ENCODE measurements around the gene SMG5.

DNA sequence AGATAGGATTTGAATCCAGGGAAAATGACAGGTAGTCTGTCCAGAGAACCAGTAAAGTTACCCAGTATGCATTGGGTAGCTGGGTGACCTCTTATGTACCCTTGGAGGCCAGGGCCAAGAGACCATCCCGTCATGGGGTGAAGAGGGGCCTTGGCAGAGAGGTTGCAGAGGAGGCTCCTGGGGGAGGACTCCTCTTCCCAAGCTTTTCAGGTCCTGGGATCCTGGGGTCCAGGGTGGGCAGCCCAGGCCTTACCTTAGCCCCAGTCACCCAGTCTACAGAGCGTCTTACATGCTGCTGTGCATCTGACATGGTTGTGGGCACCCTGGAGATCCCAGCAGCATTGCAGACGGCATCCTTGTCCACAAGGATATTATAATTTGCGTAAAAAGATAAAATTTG lies 55.8 kb downstream of the SMG5 start:
- TF ChIP-seq, protein P1, sequence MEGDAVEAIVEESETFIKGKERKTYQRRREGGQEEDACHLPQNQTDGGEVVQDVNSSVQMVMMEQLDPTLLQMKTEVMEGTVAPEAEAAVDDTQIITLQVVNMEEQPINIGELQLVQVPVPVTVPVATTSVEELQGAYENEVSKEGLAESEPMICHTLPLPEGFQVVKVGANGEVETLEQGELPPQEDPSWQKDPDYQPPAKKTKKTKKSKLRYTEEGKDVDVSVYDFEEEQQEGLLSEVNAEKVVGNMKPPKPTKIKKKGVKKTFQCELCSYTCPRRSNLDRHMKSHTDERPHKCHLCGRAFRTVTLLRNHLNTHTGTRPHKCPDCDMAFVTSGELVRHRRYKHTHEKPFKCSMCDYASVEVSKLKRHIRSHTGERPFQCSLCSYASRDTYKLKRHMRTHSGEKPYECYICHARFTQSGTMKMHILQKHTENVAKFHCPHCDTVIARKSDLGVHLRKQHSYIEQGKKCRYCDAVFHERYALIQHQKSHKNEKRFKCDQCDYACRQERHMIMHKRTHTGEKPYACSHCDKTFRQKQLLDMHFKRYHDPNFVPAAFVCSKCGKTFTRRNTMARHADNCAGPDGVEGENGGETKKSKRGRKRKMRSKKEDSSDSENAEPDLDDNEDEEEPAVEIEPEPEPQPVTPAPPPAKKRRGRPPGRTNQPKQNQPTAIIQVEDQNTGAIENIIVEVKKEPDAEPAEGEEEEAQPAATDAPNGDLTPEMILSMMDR (conservative IDR thresholded peaks at IDR 0.05): no peak
- TF ChIP-seq EZH2 (IDR thresholded peaks at IDR 0.05; ENCODE audit: low read depth): no peak
